ENCODE data around the gene C9orf40.

The C9orf40 gene

DNA sequence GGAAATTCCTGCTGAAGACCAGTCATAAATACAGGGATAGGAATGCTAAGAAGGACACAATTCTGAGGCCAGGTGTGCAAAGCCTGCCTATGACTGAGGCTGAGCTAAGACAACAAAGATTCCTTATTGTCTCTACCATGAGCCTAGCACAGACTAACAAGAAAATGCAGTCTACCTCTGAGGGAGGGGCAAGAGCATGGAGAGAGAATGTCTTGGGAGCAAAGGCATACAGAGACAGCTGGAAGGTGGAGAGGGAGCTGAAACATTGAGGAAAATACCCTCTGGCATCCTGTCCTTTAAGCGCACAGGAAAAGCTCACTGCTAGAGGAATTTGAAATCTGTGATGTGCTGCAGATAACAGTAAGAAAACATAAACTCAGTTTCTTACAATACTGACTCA lies 8.8 kb upstream of the C9orf40 start:
- Histone ChIP-seq H3K27ac (no peak overlapping the region), H3K27me3 (no peaks in the 10 kb centered on the region), H3K4me3 (ENCODE audit: low read depth in 1 of 2, low read length in 1 of 2) (no peak overlapping the region), H3K36me3 (no peaks in the 10 kb centered on the region), H3K9me3 (no peaks in the 10 kb centered on the region), H3K4me1 (ENCODE audit: control insufficient read depth in 1 of 2, insufficient read depth in 1 of 2, low read depth in 1 of 2, low read length in 1 of 2) (no peaks in the 10 kb centered on the region)
- TF ChIP-seq, protein P1, sequence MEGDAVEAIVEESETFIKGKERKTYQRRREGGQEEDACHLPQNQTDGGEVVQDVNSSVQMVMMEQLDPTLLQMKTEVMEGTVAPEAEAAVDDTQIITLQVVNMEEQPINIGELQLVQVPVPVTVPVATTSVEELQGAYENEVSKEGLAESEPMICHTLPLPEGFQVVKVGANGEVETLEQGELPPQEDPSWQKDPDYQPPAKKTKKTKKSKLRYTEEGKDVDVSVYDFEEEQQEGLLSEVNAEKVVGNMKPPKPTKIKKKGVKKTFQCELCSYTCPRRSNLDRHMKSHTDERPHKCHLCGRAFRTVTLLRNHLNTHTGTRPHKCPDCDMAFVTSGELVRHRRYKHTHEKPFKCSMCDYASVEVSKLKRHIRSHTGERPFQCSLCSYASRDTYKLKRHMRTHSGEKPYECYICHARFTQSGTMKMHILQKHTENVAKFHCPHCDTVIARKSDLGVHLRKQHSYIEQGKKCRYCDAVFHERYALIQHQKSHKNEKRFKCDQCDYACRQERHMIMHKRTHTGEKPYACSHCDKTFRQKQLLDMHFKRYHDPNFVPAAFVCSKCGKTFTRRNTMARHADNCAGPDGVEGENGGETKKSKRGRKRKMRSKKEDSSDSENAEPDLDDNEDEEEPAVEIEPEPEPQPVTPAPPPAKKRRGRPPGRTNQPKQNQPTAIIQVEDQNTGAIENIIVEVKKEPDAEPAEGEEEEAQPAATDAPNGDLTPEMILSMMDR (IDR thresholded peaks at IDR 0.05), result no peak

DNA sequence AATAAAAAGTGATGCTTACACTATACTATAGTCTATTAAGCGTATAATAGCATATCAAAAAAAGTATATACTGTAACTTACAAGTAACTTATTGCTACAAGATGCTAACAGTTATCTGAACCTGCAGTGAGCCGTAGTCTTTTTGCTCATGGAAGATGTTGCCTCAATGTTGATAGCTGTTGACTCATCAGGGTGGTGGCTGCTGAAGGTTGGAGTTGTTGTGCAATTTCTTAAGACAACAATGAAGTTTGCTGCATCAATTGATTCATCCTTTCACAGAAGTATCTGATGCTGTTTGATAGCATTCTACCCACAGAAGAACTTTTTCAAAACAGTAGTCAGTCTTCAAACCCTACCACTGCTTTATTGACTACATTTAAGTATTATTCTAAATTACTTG lies 7.8 kb upstream of the C9orf40 start:
- Histone ChIP-seq H3K36me3 (no peaks in the 10 kb centered on the region), H3K4me1 (ENCODE audit: control insufficient read depth in 1 of 2, insufficient read depth in 1 of 2, low read depth in 1 of 2, low read length in 1 of 2) (no peaks in the 10 kb centered on the region), H3K4me3 (ENCODE audit: low read depth in 1 of 2, low read length in 1 of 2) (no peak overlapping the region), H3K27me3 (no peaks in the 10 kb centered on the region), H3K27ac (no peak overlapping the region), H3K9me3 (no peaks in the 10 kb centered on the region)
- TF ChIP-seq, protein P1 (IDR thresholded peaks at IDR 0.05), result no peak

DNA sequence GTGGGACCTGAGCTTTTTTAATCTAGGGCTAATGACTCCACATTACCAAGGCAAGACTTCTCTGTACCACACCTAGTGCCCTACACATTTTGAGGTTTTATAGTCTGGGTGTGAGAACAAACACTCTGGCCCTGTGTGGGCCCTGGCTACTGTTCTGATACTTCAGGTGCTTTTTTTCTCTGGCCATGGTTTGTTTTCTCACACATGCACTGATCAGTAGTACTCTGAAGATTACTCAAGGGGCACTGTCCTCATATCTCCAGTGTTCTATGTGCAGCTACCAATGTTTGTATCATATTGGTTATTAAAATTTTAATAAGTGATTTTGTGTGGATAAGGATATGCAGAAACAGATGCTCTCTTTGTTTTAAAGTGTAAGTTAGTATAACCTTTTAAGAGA lies 5.9 kb upstream of the C9orf40 start:
- no peak overlapping the region for H3K27ac ChIP-seq
- no peaks in the 10 kb centered on the region for H3K36me3 ChIP-seq
- H3K4me1 ChIP-seq (ENCODE audit: control insufficient read depth in 1 of 2, insufficient read depth in 1 of 2, low read depth in 1 of 2, low read length in 1 of 2), result no peaks in the 10 kb centered on the region
- H3K4me3 ChIP-seq (ENCODE audit: low read depth in 1 of 2, low read length in 1 of 2), result no peak overlapping the region
- TF ChIP-seq, protein P1 (IDR thresholded peaks at IDR 0.05), result no peak
- no peaks in the 10 kb centered on the region for H3K9me3 ChIP-seq
- no peaks in the 10 kb centered on the region for H3K27me3 ChIP-seq

DNA sequence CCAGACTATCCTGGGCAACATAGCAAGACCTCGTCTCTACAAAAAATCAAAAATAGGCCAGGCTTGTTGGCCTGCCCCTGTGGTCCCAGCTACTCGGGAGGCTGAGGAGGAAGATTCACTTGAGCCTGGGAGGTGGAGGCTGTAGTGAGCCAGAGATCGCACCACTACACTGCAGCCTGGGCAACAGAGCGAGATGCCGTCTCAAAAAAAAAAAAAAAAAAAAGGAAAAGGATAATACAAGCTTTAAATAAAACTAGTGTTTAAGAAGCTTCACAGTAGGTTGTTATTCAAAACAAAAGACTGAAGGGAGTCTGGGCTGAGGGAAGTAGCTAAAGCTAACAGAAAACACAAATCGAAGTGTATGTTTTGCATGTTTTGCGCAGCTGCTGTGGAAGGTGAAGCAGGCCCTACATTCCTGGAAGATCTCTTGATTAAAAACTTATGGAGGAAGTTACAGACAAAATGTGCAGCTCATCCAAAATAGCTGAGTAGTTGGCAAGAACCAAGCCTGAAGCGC lies 581 bp upstream of the C9orf40 start:
- no peaks in the 10 kb centered on the region for H3K9me3 ChIP-seq
- no peaks in the 10 kb centered on the region for H3K27me3 ChIP-seq
- TF ChIP-seq, protein P1 (IDR thresholded peaks at IDR 0.05), result no peak
- no peaks in the 10 kb centered on the region for H3K36me3 ChIP-seq
- peaks cover 9 to 21% of the 10 kb centered on the region in 2 experiments for H3K4me1 ChIP-seq (ENCODE audit: control insufficient read depth in 1 of 2, insufficient read depth in 1 of 2, low read depth in 1 of 2, low read length in 1 of 2)
- peak overlapping the region; percentile 96 to 98 for H3K4me3 ChIP-seq (ENCODE audit: low read depth in 1 of 2, low read length in 1 of 2)
- H3K27ac ChIP-seq, result peak overlapping the region; percentile 88

DNA sequence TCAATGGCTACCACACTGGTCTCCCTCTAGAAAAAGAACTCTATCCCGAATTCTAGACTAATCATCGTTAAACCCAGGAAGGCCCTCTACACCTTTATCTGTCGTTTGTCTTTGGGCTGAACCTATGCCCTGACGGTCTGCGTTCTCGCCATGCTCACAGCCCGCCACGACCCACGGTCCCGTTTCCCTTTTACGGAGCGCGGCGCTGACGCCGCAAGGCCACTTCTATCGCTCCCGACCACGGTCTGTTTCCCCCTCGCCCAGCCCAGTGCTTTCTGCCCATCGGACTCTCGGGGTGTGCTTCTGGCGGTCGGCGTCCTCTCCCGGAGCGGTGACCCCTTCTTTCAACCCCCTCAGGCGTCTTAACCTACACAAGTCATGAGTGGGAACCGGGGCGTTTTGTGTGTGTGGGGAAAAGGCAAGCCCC lies 974 bp downstream of the C9orf40 start:
- Histone ChIP-seq H3K9me3 (no peaks in the 10 kb centered on the region), H3K27ac (peak overlapping the region; percentile 88), H3K4me3 (ENCODE audit: low read depth in 1 of 2, low read length in 1 of 2) (peak overlapping the region; percentile 96 to 98), H3K4me1 (ENCODE audit: control insufficient read depth in 1 of 2, insufficient read depth in 1 of 2, low read depth in 1 of 2, low read length in 1 of 2) (peaks cover 9 to 21% of the 10 kb centered on the region in 2 experiments), H3K36me3 (no peaks in the 10 kb centered on the region), H3K27me3 (no peaks in the 10 kb centered on the region)
- TF ChIP-seq, protein P1 (IDR thresholded peaks at IDR 0.05), result no peak
